SK-MEL-5 (cell line): ENCODE data around the gene ATIC. TPM values are rescaled to one million over a fixed set of nuclear protein-coding genes. Genes with fewer than 3 reads are reported as not detected.

Experiments used
- DNase-seq: peaks from one replicate; pipeline ENCODE4 v3.0.0-alpha.2; 2016; ENCODE audit warnings: low read depth, low spot score
- in situ Hi-C: cut with HindIII; loops from 2 replicates; pipeline ENCODE4 v1.10.0; 2016; ENCODE audit warnings: low sequenced_read_pairs, high pct_unique_total_duplicates, low pct_unique_long_range_greater_than_20kb
- total RNA-seq: library from RNA; depleted of rRNA; stranded (reverse); fragments of >200 nt; shearing (Covaris generic); gene quantifications from 2 replicates; pipeline ENCODE4 v1.2.3, GENCODE V29; 2014

The ATIC gene
- total RNA-seq, 1 experiment from 2014 or later: 51.8 TPM

GRCh38 chr2:215367662-215368492 lies 56.0 kb downstream of the ATIC start:
- in situ Hi-C loops: no loop called here
- no peak for DNase-seq

- no peak for DNase-seq
- in situ Hi-C loops: no loop called here
These were observed 56.6 kb downstream of the ATIC start for GRCh38 chr2:215368493-215368809.

GRCh38 chr2:215369181-215369760 lies 57.4 kb downstream of the ATIC start:
- in situ Hi-C loops: no loop called here
- DNase-seq: no peak

- in situ Hi-C loops: no loop called here
- no peak for DNase-seq
These were observed 58.5 kb downstream of the ATIC start for GRCh38 chr2:215370112-215370965.

- in situ Hi-C loops: no loop called here
- no peak for DNase-seq
These were observed 60.3 kb downstream of the ATIC start for GRCh38 chr2:215371915-215372897.

GRCh38 chr2:215372968-215373649 lies 61.2 kb downstream of the ATIC start:
- DNase-seq: no peak
- in situ Hi-C loops: no loop called here

- no peak for DNase-seq
- in situ Hi-C loops: no loop called here
These were observed 62.1 kb downstream of the ATIC start for GRCh38 chr2:215374002-215374401.

- no peak for DNase-seq
- in situ Hi-C loops: no loop called here
These were observed 63.0 kb downstream of the ATIC start for GRCh38 chr2:215374642-215375466.

- no peak for DNase-seq
- in situ Hi-C loops: no loop called here
These were observed 63.6 kb downstream of the ATIC start for GRCh38 chr2:215375467-215375830.

GRCh38 chr2:215376103-215376780 lies 64.4 kb downstream of the ATIC start:
- in situ Hi-C loops: no loop called here

GRCh38 chr2:215377283-215377682 lies 65.4 kb downstream of the ATIC start:
- in situ Hi-C loops: no loop called here

More at GRCh38 chr2:215376103-215376780, 64.4 kb downstream of the ATIC start:
- DNase-seq: no peak

GRCh38 chr2:215378045-215378444 lies 66.2 kb downstream of the ATIC start:
- DNase-seq: no peak
- in situ Hi-C loops: no loop called here

More at GRCh38 chr2:215377283-215377682, 65.4 kb downstream of the ATIC start:
- DNase-seq: no peak

- no peak for DNase-seq
- in situ Hi-C loops: no loop called here
These were observed 67.2 kb downstream of the ATIC start for GRCh38 chr2:215379039-215379438.

- no peak for DNase-seq
- in situ Hi-C loops: no loop called here
These were observed 68.1 kb downstream of the ATIC start for GRCh38 chr2:215379948-215380347.

GRCh38 chr2:215380699-215381098 lies 68.8 kb downstream of the ATIC start:
- DNase-seq: no peak
- in situ Hi-C loops: no loop called here

GRCh38 chr2:215382011-215382410 lies 70.2 kb downstream of the ATIC start:
- in situ Hi-C loops: no loop called here
- DNase-seq: no peak
